Retinal pigment epithelial cell (primary cell): ENCODE measurements around the gene CABLES1.

ENCODE experiments used
- DNase-seq: peaks from one replicate; pipeline ENCODE4 v3.0.0-alpha.2; 2010; ENCODE audit warnings: low read depth
- H3K4me3 ChIP-seq: 2 replicates; pipeline ENCODE4 v1.5.1; 2011; ENCODE audit warnings: mild to moderate bottlenecking, low read length, control low read depth, moderate library complexity
- TF ChIP-seq, protein P1 (sequence below): conservative IDR thresholded peaks from 2 replicates; pipeline ENCODE4 v1.5.1; 2011; ENCODE audit warnings: low read depth, low read length, control low read depth, inconsistent platforms

CABLES1 gene

GRCh38 chr18:23226391-23226790 is 91.1 kb downstream of the CABLES1 start:
- TF ChIP-seq, protein P1, sequence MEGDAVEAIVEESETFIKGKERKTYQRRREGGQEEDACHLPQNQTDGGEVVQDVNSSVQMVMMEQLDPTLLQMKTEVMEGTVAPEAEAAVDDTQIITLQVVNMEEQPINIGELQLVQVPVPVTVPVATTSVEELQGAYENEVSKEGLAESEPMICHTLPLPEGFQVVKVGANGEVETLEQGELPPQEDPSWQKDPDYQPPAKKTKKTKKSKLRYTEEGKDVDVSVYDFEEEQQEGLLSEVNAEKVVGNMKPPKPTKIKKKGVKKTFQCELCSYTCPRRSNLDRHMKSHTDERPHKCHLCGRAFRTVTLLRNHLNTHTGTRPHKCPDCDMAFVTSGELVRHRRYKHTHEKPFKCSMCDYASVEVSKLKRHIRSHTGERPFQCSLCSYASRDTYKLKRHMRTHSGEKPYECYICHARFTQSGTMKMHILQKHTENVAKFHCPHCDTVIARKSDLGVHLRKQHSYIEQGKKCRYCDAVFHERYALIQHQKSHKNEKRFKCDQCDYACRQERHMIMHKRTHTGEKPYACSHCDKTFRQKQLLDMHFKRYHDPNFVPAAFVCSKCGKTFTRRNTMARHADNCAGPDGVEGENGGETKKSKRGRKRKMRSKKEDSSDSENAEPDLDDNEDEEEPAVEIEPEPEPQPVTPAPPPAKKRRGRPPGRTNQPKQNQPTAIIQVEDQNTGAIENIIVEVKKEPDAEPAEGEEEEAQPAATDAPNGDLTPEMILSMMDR, result no peak
- no peak for DNase-seq
- H3K4me3 ChIP-seq, result no peak overlapping the region

GRCh38 chr18:23226930-23227725 is 91.8 kb downstream of the CABLES1 start:
- DNase-seq, result peak; percentile 43
- TF ChIP-seq, protein P1, result no peak
- H3K4me3 ChIP-seq, result no peak overlapping the region

- TF ChIP-seq, protein P1, result no peak
- H3K4me3 ChIP-seq, result no peak overlapping the region
- DNase-seq, result no peak
These were observed 92.4 kb downstream of the CABLES1 start for GRCh38 chr18:23227726-23228070.

DNA sequence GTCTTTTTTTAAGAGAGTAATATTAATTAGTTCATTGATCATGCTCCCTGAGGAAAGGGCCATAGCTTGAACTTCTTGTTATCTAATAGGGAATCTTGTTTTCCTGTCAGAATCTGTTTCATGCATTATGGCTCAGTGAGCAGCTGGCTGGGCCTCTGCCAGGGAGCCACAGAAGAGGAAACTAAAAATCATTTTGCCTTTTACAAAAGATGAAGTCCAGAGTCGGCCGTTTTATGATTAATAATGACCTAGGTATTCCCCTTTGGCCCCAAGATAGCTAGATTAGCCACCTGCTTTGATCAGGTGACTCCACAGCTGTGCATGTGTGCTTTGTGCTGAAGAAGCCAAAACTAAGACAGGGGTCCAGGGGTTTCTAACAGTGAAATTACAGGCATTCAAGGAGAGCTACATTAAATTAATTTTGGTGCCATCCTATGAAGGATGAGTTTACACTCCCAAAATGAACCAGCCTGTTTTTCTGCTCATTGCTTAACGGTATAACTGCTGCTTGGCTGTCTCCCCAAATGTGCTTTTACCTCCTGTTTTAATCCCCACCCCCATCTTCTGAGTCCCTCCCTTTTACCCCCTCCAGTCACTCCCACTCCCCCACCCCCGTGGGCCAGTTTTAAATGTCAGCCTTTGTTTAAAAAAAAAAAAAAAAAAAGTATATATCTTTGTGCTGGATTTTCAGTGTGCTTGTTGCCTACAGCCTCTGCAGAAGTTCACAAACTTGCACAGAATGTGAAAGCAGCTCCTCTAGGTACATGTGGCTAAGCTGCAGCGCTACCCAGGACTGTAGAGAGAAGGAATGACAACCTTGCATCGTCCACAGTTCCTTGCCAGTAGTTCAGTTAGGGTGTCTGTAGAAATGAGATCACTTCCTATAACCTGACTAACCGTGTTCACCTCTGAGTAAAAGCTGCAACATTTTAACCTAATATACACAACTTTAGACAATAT is 93.1 kb downstream of the CABLES1 start:
- DNase-seq, result no peak
- TF ChIP-seq, protein P1, result no peak
- no peak overlapping the region for H3K4me3 ChIP-seq

GRCh38 chr18:23229472-23229871 is 94.2 kb downstream of the CABLES1 start:
- DNase-seq, result no peak
- TF ChIP-seq, protein P1, result no peak
- H3K4me3 ChIP-seq, result no peak overlapping the region

GRCh38 chr18:23230686-23231085 is 95.4 kb downstream of the CABLES1 start:
- DNase-seq, result no peak
- no peak overlapping the region for H3K4me3 ChIP-seq
- TF ChIP-seq, protein P1, result no peak
